ENCODE data around the gene RERG.
"Not testable (repeated sequence)": the region's sequence is repeated elsewhere in the genome, so short reads cannot be mapped to it uniquely, and the experiment has no call there.

RERG gene

GRCh38 chr12:15131431-15131830 is 89.8 kb downstream of the RERG start:
- no peak for DNase-seq

GRCh38 chr12:15130541-15130940 is 90.7 kb downstream of the RERG start:
- DNase-seq = no peak

GRCh38 chr12:15123401-15123800 is 97.8 kb downstream of the RERG start:
- no peak for DNase-seq

GRCh38 chr12:15122344-15122743 is 98.9 kb downstream of the RERG start:
- DNase-seq = no peak

- no peak for DNase-seq
Observed at GRCh38 chr12:15118955-15119354, 102.3 kb downstream of the RERG start.

- DNase-seq = no peak
Observed at GRCh38 chr12:15116983-15117382, 104.2 kb downstream of the RERG start.

GRCh38 chr12:15116086-15116485 is 105.1 kb downstream of the RERG start:
- DNase-seq = no peak

- DNase-seq = no peak
Observed at GRCh38 chr12:15115434-15115833, 105.8 kb downstream of the RERG start.

- no peak for DNase-seq
Observed at GRCh38 chr12:15114501-15114900, 106.7 kb downstream of the RERG start.

- DNase-seq = no peak
Observed at GRCh38 chr12:15092826-15093225, 128.4 kb downstream of the RERG start.

GRCh38 chr12:15090441-15090840 is 130.8 kb downstream of the RERG start:
- DNase-seq = no peak

- DNase-seq = no peak
Observed at GRCh38 chr12:15088105-15088504, 133.1 kb downstream of the RERG start.

GRCh38 chr12:15077751-15078150 is 143.5 kb downstream of the RERG start:
- DNase-seq = not testable (repeated sequence)

GRCh38 chr12:15074351-15074750 is 146.9 kb downstream of the RERG start:
- DNase-seq = no peak

GRCh38 chr12:15059123-15059522 is 162.1 kb downstream of the RERG start:
- DNase-seq = no peak
